Bronchial epithelial cell (primary cell): Measurements from ENCODE around the gene HRH3. TPM values are rescaled to one million over a fixed set of nuclear protein-coding genes. Genes with fewer than 3 reads are reported as not detected.

Source experiments
- DNase-seq: peaks from one replicate; pipeline ENCODE4 v3.0.0-alpha.2; 2010; ENCODE audit warnings: low read depth
- FAIRE-seq: peaks from 2 replicates; lab custom pipeline; 2011; peaks lifted over from hg19 to GRCh38; lab: Jason Lieb, UNC
- H3K27me3 ChIP-seq: 2 replicates; pipeline ENCODE4 v1.5.1; 2011; ENCODE audit warnings: low read length; ENCODE audit not compliant: control insufficient read depth, insufficient read depth
- H3K36me3 ChIP-seq: 2 replicates; pipeline ENCODE4 v1.5.1; 2011; ENCODE audit warnings: low read length; ENCODE audit not compliant: control insufficient read depth, insufficient read depth
- H3K4me3 ChIP-seq: 2 replicates; pipeline ENCODE4 v1.5.1; 2011; ENCODE audit warnings: mild to moderate bottlenecking, low read depth, low read length, control low read depth
- total RNA-seq: library from RNA; depleted of rRNA; stranded (reverse); fragments of >200 nt; gene quantifications from 2 replicates; pipeline ENCODE4 v1.2.1, GENCODE V29; 2014
- TF ChIP-seq, protein P1 (sequence below): IDR thresholded peaks from 2 replicates; pipeline ENCODE4 v1.5.1; 2011; ENCODE audit warnings: mild to moderate bottlenecking, moderate library complexity, low read length, control low read depth, inconsistent platforms; ENCODE audit not compliant: insufficient read depth, severe bottlenecking

The HRH3 gene
- not detected in 2 replicates for total RNA-seq

- FAIRE-seq (no peak), DNase-seq (no peak)
- TF ChIP-seq, protein P1, sequence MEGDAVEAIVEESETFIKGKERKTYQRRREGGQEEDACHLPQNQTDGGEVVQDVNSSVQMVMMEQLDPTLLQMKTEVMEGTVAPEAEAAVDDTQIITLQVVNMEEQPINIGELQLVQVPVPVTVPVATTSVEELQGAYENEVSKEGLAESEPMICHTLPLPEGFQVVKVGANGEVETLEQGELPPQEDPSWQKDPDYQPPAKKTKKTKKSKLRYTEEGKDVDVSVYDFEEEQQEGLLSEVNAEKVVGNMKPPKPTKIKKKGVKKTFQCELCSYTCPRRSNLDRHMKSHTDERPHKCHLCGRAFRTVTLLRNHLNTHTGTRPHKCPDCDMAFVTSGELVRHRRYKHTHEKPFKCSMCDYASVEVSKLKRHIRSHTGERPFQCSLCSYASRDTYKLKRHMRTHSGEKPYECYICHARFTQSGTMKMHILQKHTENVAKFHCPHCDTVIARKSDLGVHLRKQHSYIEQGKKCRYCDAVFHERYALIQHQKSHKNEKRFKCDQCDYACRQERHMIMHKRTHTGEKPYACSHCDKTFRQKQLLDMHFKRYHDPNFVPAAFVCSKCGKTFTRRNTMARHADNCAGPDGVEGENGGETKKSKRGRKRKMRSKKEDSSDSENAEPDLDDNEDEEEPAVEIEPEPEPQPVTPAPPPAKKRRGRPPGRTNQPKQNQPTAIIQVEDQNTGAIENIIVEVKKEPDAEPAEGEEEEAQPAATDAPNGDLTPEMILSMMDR: no peak
- Histone ChIP-seq H3K4me3 (peak within 1 kb of the TSS; percentile 8), H3K27me3 (peaks cover 32% of the 10 kb centered on the region), H3K36me3 (no peaks in the 10 kb centered on the region)
These were observed at the start of gene HRH3 for GRCh38 chr20:62219992-62220665. HRH3 (minus strand) TSS chr20:62220278; CDS start chr20:62219970, 308 bp downstream.

- no peak for FAIRE-seq
- peaks cover 26% of the 10 kb centered on the region for H3K36me3 ChIP-seq
These were observed 49.8 kb upstream of the HRH3 start for GRCh38 chr20:62269871-62270270.

DNA sequence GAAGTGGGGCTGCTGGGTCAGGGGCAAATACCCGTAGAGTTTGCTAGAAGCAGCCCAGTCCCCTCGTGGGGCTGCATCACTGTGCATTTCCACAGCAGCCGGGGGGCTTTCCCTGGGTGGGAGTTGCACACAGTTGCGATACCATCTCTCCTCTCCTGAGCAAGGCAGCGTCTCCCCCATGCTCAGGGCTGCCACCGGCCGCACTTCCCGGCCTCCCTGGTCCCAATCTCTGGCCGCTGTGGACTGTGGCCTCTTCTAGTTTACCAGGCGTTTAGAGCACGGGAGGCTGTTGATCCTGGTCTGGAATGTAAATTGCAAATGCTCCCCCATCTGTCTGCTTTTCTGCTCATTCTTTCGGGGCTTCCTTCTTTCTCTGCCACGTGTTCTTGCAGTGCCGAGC, 49.3 kb upstream of the HRH3 start:
- Histone ChIP-seq H3K27me3 (no peaks in the 10 kb centered on the region), H3K36me3 (peaks cover 28% of the 10 kb centered on the region), H3K4me3 (no peak overlapping the region)
- FAIRE-seq (no peak), DNase-seq (no peak)
- TF ChIP-seq, protein P1: no peak

More at GRCh38 chr20:62269871-62270270, 49.8 kb upstream of the HRH3 start:
- TF ChIP-seq, protein P1: no peak
- H3K27me3 ChIP-seq: no peaks in the 10 kb centered on the region
- no peak overlapping the region for H3K4me3 ChIP-seq
- DNase-seq: no peak

DNA sequence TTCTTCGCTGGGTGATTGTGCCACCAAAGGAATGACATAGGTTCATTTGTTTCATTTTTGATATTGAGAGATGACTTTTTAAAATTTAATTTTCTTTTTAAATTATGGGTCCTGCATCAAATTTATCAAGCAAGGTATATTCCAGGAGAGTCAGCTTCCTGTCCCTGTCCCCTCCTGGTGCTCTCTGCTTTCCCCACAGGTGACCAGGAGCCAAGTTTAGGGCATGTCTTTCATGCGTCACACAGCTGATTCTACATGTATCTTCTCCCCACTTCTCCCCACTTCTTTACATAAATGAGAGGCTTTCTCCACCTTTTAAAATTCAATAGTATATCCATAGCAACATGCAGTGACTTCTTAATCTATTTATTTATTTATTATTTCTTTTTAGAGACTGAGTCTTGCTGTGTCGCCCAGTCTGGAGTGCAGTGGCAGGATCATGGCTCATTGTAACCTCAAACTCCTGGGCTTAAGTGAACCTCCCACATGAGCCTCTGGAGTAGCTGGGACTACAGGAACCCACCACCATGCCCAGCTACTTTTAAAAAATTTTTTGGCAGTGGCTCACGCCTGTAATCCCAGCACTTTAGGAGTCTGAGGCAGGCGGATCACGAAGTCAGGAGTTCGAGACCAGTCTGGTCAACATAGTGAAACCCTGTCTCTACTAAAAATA, 48.3 kb upstream of the HRH3 start:
- FAIRE-seq (no peak), DNase-seq (no peak)
- H3K36me3 ChIP-seq: peaks cover 25% of the 10 kb centered on the region
- no peak overlapping the region for H3K4me3 ChIP-seq
- no peaks in the 10 kb centered on the region for H3K27me3 ChIP-seq
- TF ChIP-seq, protein P1: no peak

GRCh38 chr20:62267543-62267942, 47.5 kb upstream of the HRH3 start:
- H3K27me3 ChIP-seq: no peaks in the 10 kb centered on the region
- no peak for FAIRE-seq
- no peak for DNase-seq
- H3K36me3 ChIP-seq: peaks cover 23% of the 10 kb centered on the region
- no peak overlapping the region for H3K4me3 ChIP-seq
- TF ChIP-seq, protein P1: no peak

DNA sequence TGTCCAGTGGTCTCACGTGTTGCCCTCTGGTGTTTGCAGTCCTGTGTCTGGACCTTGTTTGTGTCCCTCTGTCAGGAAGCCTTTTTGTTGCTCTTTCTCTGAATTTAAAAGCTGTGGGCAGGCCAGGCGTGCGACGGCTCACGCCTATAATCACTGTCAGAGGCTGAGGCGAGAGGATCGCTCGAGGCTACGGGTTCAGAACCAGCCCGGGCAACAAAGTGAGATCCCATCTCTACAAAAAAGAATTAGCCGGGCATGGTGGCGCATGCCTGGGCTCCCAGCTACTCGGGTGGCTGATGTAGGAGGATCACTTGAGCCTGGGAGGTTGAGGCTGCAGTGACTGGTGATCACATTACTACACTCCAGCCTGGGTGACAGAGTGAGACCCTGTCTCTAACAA, 46.8 kb upstream of the HRH3 start:
- Histone ChIP-seq H3K36me3 (peaks cover 22% of the 10 kb centered on the region), H3K27me3 (no peaks in the 10 kb centered on the region), H3K4me3 (no peak overlapping the region)
- FAIRE-seq (no peak), DNase-seq (no peak)
- TF ChIP-seq, protein P1: no peak
